Measurements from ENCODE around the gene APMAP.

APMAP gene

DNA sequence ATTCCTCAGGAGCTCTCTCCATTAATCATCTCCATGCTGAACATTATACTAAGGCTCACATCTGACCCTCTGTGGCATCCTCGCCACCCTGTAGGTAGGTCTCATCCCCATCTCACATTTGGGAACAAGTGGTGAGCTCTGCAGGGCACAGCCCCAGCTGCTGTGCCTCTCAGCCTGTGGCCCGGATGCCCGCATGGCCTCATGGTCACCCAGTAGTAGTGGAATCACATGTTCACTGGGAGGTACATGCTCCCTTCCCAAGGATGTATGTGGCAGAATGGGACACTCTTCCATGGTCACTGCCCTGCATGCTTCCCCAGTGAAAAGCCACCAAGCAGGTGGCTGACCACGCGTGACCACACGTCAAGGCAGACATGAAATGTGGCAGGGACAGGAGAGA lies 26.3 kb upstream of the APMAP start:
- TF ChIP-seq, protein P1, sequence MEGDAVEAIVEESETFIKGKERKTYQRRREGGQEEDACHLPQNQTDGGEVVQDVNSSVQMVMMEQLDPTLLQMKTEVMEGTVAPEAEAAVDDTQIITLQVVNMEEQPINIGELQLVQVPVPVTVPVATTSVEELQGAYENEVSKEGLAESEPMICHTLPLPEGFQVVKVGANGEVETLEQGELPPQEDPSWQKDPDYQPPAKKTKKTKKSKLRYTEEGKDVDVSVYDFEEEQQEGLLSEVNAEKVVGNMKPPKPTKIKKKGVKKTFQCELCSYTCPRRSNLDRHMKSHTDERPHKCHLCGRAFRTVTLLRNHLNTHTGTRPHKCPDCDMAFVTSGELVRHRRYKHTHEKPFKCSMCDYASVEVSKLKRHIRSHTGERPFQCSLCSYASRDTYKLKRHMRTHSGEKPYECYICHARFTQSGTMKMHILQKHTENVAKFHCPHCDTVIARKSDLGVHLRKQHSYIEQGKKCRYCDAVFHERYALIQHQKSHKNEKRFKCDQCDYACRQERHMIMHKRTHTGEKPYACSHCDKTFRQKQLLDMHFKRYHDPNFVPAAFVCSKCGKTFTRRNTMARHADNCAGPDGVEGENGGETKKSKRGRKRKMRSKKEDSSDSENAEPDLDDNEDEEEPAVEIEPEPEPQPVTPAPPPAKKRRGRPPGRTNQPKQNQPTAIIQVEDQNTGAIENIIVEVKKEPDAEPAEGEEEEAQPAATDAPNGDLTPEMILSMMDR (IDR thresholded peaks at IDR 0.05): no peak

GRCh38 chr20:25018425-25018824 lies 25.9 kb upstream of the APMAP start:
- no peak overlapping the region for H3K4me3 ChIP-seq
- DNase-seq (ENCODE audit: low spot score): no peak
- no peak overlapping the region for H3K27ac ChIP-seq
- TF ChIP-seq, protein P1 (IDR thresholded peaks at IDR 0.05): no peak

More for the DNA sequence above, 26.3 kb upstream of the APMAP start:
- H3K4me3 ChIP-seq: no peak overlapping the region
- no peak overlapping the region for H3K27ac ChIP-seq
- no peak for DNase-seq (ENCODE audit: low spot score)

GRCh38 chr20:25017257-25017803 lies 24.8 kb upstream of the APMAP start:
- DNase-seq (ENCODE audit: low spot score): no peak
- H3K27ac ChIP-seq: no peak overlapping the region

DNA sequence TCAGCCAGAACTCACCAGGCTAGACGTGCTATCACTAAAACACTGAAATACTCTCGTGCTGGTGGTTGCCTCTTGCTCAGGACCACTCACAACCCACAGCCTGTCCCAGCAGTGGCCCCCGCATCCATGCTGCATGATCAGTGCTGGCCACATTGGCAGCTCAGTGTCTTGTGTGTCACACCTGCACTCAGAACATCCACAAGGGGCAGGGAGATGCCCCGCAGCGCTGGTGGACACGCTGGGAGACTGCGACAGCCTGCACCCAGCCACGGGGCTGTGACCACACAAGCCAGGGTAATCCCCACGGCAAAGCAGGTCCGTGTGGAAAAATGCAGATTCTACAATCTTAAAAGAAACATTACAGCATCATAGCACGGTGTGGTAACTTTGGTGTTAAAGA lies 23.9 kb upstream of the APMAP start:
- TF ChIP-seq, protein P1 (IDR thresholded peaks at IDR 0.05): no peak
- no peak for DNase-seq (ENCODE audit: low spot score)
- no peak overlapping the region for H3K4me3 ChIP-seq
- no peak overlapping the region for H3K27ac ChIP-seq

More at GRCh38 chr20:25017257-25017803, 24.8 kb upstream of the APMAP start:
- no peak overlapping the region for H3K4me3 ChIP-seq
- TF ChIP-seq, protein P1 (IDR thresholded peaks at IDR 0.05): no peak

GRCh38 chr20:25015986-25016385 lies 23.4 kb upstream of the APMAP start:
- DNase-seq (ENCODE audit: low spot score): no peak
- TF ChIP-seq, protein P1 (IDR thresholded peaks at IDR 0.05): no peak
- Histone ChIP-seq H3K4me3 (no peak overlapping the region), H3K27ac (no peak overlapping the region)

- Histone ChIP-seq H3K27ac (no peak overlapping the region), H3K4me3 (no peak overlapping the region)
- peak; percentile 45 for DNase-seq (ENCODE audit: low spot score)
- TF ChIP-seq, protein P1 (IDR thresholded peaks at IDR 0.05): no peak
Measured at GRCh38 chr20:25014816-25015215, 22.3 kb upstream of the APMAP start.

All from coronary artery (tissue), 2 donors.